Stimulated activated CD8-positive, alpha-beta memory T cell treated with anti-CD3 and anti-CD28 coated beads, Interleukin-12 subunit alpha, Interleukin-12 subunit beta, amount 100 ng/mL, for 24 hours (primary cell): ENCODE results near the gene CYTH4.

ENCODE experiments used
- DNase-seq: peaks from one replicate; pipeline ENCODE4 v3.0.0-alpha.2; 2020; ENCODE audit errors: extremely low read depth

The CYTH4 gene

DNA sequence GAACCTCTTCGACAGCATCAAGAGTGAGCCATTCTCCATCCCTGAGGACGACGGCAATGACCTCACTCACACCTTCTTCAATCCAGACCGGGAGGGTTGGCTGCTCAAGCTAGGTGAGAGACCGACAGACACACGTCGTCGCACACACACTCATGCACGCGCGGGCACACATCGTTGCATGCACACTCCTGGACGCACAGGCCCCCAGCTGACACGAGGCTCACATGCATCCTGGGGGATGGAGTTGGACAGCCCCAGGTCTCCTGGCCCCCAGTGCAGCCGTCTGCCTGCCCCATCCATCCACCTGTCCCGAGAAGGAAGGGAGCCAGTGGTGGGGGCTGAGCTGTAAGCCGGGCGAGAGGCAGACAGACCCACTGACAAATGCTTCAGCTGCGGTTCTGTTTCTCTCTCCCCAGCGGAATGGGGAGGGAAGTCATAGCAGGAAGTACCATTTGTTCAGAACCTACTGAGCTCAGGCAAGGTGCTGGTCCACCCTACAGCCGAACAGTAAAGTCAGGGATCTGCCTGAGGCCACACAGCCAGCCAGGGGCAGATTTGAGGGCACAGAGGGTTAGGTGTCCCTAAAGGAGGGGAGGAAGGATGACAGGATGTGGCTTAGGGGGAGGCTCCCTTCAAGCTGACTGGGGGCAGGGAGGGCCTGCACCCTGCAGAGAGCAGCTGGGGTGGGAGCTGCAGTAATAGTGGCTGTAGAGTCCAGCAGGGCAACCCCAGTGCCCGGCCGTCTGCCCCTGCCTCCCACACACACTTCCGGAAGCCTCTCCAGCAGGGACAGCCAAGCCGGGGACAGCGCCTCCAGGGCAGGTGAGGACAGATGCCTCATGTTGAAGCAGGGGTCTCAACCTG lies 27.1 kb downstream of the CYTH4 start:
- no peak for DNase-seq

- DNase-seq, result no peak
Observed at GRCh38 chr22:37310075-37310606, 27.8 kb downstream of the CYTH4 start.

DNA sequence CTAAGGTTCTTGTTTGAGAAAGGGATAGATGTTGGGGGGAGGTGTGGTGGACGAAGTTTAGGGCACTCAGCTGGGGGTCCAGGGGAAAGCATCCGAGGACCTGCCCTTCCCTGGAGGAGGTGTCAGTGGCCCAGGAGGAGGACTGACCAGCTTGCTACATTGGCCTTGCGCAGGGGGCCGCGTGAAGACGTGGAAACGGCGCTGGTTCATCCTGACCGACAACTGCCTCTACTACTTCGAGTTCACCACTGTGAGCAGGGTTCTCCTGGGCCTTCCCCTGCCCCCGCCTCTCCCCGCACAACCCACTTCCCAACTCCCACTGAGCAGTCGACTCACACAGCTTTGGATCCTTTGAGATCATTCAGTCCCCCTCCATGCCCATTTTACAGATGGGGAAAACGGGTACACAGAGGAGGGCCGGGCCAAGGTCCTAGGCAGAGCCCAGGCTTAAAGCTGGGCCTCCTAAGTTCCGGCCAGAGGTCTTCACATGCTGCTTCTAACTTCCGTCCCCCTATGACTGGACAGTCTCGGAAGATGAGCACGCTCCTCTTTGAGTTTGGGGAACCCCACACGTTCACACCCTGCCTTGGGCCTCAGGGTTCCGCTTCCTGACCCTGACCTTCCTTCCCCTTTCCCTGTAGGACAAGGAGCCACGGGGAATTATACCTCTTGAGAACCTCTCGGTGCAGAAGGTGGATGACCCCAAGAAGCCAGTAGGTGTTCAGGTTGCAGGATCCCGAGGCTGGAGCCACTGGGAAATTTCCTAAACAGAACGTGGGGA lies 28.7 kb downstream of the CYTH4 start:
- DNase-seq, result no peak

DNA sequence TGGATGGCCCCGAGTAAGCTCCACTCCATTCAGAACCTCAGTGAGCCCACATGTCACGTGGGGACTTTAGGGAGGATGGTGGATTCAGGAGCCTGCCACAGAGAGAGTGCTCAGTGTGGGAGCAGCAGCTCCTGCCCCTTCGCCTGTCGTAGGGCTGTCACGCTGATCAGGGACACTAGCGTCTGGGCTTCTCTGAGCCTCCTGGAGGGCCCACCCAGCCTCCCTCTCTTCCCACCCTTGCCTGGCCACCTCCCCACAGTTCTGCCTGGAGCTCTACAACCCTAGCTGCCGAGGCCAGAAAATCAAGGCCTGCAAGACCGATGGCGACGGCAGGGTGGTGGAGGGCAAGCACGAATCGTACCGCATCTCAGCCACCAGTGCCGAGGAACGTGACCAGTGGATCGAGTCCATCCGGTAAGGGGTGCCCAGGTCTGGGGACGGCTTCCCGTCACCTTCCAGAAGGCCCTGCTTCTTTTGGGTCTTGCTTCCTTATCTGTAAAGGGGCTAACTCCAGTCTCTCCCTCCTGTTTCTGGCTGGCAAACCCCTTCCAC lies 29.5 kb downstream of the CYTH4 start:
- DNase-seq, result no peak

- DNase-seq, result no peak
Observed at GRCh38 chr22:37312549-37313183, 30.4 kb downstream of the CYTH4 start.

DNA sequence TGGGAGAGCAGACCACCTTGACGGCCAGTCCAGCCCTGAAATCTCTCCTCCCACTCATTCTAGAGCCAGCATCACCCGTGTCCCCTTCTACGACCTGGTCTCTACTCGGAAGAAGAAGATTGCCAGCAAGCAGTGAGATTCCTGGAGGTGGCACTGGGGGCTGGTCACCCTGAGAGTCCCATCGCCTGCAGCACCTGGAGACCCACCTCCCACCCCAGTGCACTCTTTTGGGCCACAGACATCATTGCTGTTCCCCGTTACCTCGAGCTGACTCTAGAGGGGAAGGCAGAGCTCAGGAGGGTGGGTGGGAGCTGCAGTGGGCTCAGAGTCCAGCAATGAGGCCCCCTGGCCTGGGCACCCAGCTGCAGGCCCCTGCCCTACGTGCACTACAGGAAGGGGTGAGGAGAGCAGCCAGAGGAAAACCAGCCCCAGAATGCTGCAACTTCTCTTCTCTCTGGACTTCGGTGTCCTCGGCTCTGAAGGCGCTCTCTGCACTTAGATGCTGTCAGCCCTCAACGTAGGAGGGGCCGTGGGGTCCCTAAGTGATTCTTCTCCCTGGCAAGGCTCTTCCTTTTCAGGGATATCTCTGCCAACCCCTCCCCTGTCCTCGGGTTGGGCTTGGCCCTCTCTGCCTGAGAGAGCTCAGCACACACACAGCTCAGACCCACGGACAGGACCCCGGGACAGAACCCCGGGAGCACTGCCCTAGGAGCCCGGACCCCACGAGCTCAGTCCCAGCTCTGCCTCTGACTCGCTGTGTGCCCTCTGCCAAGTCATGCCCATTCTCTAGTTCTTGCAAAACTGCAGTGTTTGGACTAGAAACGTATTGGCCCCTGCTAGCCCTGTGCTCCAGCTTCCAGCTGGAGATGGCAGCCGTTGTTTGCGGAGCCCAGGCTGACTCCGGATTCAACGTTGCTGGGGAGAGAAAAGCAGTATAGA lies 31.3 kb downstream of the CYTH4 start:
- DNase-seq, result no peak

- no peak for DNase-seq
Observed at GRCh38 chr22:37314315-37315074, 32.2 kb downstream of the CYTH4 start.

- DNase-seq, result no peak
Observed at GRCh38 chr22:37316405-37316804, 34.1 kb downstream of the CYTH4 start.

- peak; percentile 27 for DNase-seq
Observed at GRCh38 chr22:37316875-37317371, 34.6 kb downstream of the CYTH4 start.

- DNase-seq, result no peak
Observed at GRCh38 chr22:37317698-37318210, 35.4 kb downstream of the CYTH4 start.

DNA sequence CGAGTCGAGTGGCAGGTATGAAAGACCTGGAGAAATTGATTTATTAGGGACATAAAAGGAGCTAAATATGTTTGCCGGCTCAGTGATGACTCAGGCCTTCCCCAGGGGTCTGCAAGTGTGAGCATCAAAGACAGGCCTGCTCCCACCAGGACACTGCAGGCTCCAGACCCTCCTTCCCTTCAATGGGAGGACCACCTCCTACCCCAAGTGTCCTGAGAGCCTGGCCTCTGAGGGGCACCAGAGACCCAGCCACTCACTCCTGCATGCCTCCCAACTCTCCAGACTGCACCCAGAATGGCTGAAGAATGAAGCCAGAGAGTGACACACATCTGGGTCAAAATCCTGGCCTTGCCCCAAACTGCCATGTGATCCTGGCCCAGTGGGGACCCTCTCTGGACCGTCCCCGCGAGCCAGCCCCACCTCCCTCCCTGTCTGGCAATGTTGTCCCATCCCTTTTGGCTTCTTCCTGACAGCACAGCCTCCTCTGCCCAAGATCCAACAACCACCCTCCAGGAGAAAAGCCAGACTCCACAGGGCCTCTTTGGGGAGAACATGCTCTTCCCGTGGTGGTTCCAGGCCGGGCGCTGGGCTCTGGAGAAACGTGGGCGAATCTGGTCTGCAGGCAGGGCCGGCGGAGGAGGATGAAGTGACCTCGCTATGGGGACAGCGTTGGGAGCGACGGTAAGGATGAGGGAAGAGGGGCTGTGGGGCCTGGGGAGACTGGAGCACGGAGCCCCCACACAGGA lies 36.2 kb downstream of the CYTH4 start:
- no peak for DNase-seq

GRCh38 chr22:37319469-37319868 lies 37.2 kb downstream of the CYTH4 start:
- DNase-seq, result no peak

DNA sequence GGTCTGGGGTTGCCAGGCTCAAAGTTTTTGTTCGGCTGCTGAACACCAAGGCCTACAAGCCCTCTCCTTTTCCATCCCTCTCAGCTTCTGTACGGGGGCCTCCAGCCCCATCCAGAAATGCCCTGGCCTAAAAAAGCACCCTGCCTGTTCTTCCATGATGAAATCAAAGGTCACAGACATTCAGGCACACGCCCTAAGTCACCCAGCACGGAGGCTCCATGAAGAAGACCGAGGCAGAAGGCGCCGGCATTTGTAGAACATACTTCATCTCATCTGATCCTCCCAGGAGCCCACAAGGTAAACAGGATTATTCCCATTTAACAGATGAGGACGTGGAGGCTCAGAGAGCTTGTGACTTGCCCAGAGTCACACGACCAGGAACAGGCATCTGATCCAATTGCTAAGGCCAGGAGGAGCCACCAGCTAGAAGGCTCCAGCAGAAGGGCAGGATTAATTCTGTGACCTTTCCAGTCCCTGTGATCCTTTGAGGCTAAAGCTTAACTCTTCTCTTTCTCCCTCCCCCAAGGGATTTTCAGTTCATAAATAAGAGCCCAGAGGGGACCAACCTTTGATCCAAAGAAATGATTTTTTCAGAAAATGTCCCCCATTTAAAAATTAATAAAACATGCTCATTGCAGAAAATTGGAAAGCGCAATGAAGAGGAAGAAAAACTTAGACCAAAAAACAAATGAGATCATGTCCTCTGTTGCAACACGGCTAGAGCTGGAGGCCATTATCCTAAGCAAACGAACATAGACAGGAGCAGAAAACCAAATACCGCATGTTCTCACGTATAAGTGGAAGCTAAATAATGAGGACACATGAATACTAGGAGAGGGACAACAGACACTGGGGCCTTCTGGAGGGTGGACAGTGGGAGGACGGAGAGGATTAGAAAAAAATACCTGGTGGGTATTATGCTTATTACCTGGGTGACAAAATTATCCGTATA lies 38.7 kb downstream of the CYTH4 start:
- no peak for DNase-seq

DNA sequence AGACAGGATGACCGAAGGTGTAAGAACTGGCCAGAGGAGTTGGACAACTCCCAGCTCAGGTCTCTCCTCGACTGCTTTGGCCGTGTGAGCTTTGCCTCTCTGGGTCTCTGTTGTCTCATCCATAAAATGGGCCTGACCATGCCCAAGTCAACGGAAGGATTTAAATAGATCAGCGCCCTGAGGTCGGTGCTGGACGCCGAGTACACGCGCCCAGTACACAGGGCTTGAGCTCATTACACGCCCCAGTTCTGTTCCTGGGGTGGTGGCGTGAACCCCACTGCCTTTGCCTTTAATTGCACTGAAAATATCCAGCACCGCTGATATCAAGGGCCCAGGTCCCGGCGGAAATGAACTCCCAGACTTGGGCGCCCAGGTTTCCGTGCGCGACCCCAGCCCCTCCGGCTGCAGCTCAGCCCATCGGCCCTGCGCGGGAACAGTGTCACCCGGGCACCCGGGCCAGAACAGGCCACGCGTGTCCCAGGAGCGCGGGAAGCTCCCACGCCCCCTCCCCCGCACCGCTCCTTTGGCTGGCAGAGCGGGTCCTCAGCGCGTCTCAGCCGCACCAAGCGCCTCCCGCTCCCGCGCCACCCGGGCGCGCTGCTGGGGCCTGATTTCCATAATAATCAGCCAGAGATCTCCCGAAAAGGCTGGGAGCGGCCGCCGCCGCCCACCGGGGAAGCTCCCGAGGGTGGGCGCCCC lies 42.2 kb downstream of the CYTH4 start:
- DNase-seq, result no peak

DNA sequence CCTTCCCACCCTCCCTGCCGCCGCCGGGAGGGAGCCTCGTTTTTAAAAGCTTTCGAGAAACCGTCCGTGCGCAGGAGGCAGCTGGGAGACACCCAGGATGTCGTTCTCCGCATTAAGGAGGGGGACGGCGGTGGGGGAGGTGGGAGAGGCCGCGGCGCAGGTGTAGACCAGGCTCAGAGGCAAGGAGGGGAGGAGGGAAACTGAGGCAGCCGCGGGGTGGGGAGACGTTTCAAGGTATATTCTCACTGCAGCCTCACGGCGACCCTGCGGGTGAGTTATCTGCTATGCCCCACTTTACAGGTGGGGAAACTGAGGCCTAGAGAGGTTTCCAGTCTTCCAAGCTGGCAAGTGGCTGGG lies 42.7 kb downstream of the CYTH4 start:
- no peak for DNase-seq

DNA sequence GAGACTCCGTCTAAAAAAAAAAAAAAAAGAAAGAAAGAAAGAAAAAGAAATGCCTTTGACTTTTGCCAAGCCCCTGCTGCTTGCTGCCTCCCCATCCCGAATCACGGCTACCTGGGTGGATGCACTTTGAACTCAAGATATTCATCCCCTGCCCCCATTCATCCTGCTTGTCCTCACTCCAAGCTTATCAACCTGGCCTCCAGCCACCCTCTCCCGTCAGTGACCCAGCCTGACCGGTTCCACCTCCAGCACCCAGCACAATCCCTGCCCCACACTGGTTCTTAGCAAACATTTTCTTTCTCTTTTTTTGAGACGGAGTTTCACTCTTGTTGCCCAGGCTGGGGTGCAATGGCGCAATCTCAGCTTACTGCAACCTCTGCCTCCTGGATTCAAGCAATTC lies 44.4 kb downstream of the CYTH4 start:
- DNase-seq, result no peak

- no peak for DNase-seq
Observed at GRCh38 chr22:37328017-37328416, 45.7 kb downstream of the CYTH4 start.
